ENCODE data around the gene ATP13A4. TPM values are rescaled to one million over a fixed set of nuclear protein-coding genes. Genes with fewer than 3 reads are reported as not detected.

ATP13A4 gene
- total RNA-seq, 1 donor from 2014 or later, result 2.3 TPM

- no peaks in the 10 kb centered on the region for H3K4me1 Mint-ChIP-seq (ENCODE audit: low read depth)
- H3K36me3 Mint-ChIP-seq (ENCODE audit: low read depth), result no peaks in the 10 kb centered on the region
- intact Hi-C loops (cut with micrococcal nuclease), result no loop called here
- no peaks in the 10 kb centered on the region for H3K9me3 Mint-ChIP-seq
- peaks cover 4% of the 10 kb centered on the region for H3K27me3 Mint-ChIP-seq (ENCODE audit: low read depth)
- DNase-seq (ENCODE audit: low spot score), result no peak
- H3K27ac Mint-ChIP-seq, result no peak overlapping the region
- no peak overlapping the region for H3K4me3 Mint-ChIP-seq (ENCODE audit: low read depth)
These were observed 51.8 kb downstream of the ATP13A4 start for GRCh38 chr3:193502871-193503270.

GRCh38 chr3:193499801-193500485 lies 54.8 kb downstream of the ATP13A4 start:
- Mint-ChIP-seq H3K4me3 (ENCODE audit: low read depth) (no peak overlapping the region), H3K27me3 (ENCODE audit: low read depth) (peaks cover 10% of the 10 kb centered on the region), H3K27ac (no peak overlapping the region), H3K4me1 (ENCODE audit: low read depth) (no peaks in the 10 kb centered on the region), H3K9me3 (no peaks in the 10 kb centered on the region), H3K36me3 (ENCODE audit: low read depth) (no peaks in the 10 kb centered on the region)
- intact Hi-C loops (cut with micrococcal nuclease), result no loop called here
- DNase-seq (ENCODE audit: low spot score), result no peak

GRCh38 chr3:193499136-193499770 lies 55.4 kb downstream of the ATP13A4 start:
- Mint-ChIP-seq H3K4me1 (ENCODE audit: low read depth) (no peaks in the 10 kb centered on the region), H3K27ac (no peak overlapping the region), H3K9me3 (no peaks in the 10 kb centered on the region), H3K27me3 (ENCODE audit: low read depth) (peaks cover 10% of the 10 kb centered on the region), H3K4me3 (ENCODE audit: low read depth) (no peak overlapping the region), H3K36me3 (ENCODE audit: low read depth) (no peaks in the 10 kb centered on the region)
- no peak for DNase-seq (ENCODE audit: low spot score)
- intact Hi-C loops (cut with micrococcal nuclease), result no loop called here

GRCh38 chr3:193498215-193498614 lies 56.5 kb downstream of the ATP13A4 start:
- Mint-ChIP-seq H3K27ac (no peak overlapping the region), H3K4me3 (ENCODE audit: low read depth) (no peak overlapping the region), H3K9me3 (no peaks in the 10 kb centered on the region)

GRCh38 chr3:193496658-193497057 lies 58.0 kb downstream of the ATP13A4 start:
- DNase-seq (ENCODE audit: low spot score), result no peak
- H3K36me3 Mint-ChIP-seq (ENCODE audit: low read depth), result no peaks in the 10 kb centered on the region

More at GRCh38 chr3:193498215-193498614, 56.5 kb downstream of the ATP13A4 start:
- intact Hi-C loops (cut with micrococcal nuclease), result no loop called here
- H3K27me3 Mint-ChIP-seq (ENCODE audit: low read depth), result peaks cover 8% of the 10 kb centered on the region
- no peak for DNase-seq (ENCODE audit: low spot score)
- H3K4me1 Mint-ChIP-seq (ENCODE audit: low read depth), result no peaks in the 10 kb centered on the region
- no peaks in the 10 kb centered on the region for H3K36me3 Mint-ChIP-seq (ENCODE audit: low read depth)

GRCh38 chr3:193491026-193491425 lies 63.7 kb downstream of the ATP13A4 start:
- no peaks in the 10 kb centered on the region for H3K36me3 Mint-ChIP-seq (ENCODE audit: low read depth)
- intact Hi-C loops (cut with micrococcal nuclease), result no loop called here
- H3K9me3 Mint-ChIP-seq, result no peaks in the 10 kb centered on the region
- peaks cover 3% of the 10 kb centered on the region for H3K27me3 Mint-ChIP-seq (ENCODE audit: low read depth)
- no peak overlapping the region for H3K27ac Mint-ChIP-seq
- H3K4me1 Mint-ChIP-seq (ENCODE audit: low read depth), result no peaks in the 10 kb centered on the region
- DNase-seq (ENCODE audit: low spot score), result no peak
- no peak overlapping the region for H3K4me3 Mint-ChIP-seq (ENCODE audit: low read depth)

More at GRCh38 chr3:193496658-193497057, 58.0 kb downstream of the ATP13A4 start:
- H3K4me1 Mint-ChIP-seq (ENCODE audit: low read depth), result no peaks in the 10 kb centered on the region
- intact Hi-C loops (cut with micrococcal nuclease), result no loop called here
- no peak overlapping the region for H3K4me3 Mint-ChIP-seq (ENCODE audit: low read depth)
- H3K27me3 Mint-ChIP-seq (ENCODE audit: low read depth), result peaks cover 8% of the 10 kb centered on the region
- H3K9me3 Mint-ChIP-seq, result no peaks in the 10 kb centered on the region
- H3K27ac Mint-ChIP-seq, result no peak overlapping the region

GRCh38 chr3:193490580-193490979 lies 64.1 kb downstream of the ATP13A4 start:
- Mint-ChIP-seq H3K27ac (no peak overlapping the region), H3K36me3 (ENCODE audit: low read depth) (no peaks in the 10 kb centered on the region), H3K4me3 (ENCODE audit: low read depth) (no peak overlapping the region), H3K9me3 (no peaks in the 10 kb centered on the region), H3K27me3 (ENCODE audit: low read depth) (peaks cover 3% of the 10 kb centered on the region), H3K4me1 (ENCODE audit: low read depth) (no peaks in the 10 kb centered on the region)
- no peak for DNase-seq (ENCODE audit: low spot score)
- intact Hi-C loops (cut with micrococcal nuclease), result no loop called here

GRCh38 chr3:193489949-193490348 lies 64.7 kb downstream of the ATP13A4 start:
- Mint-ChIP-seq H3K4me3 (ENCODE audit: low read depth) (no peak overlapping the region), H3K4me1 (ENCODE audit: low read depth) (no peaks in the 10 kb centered on the region), H3K27ac (no peak overlapping the region), H3K27me3 (ENCODE audit: low read depth) (peaks cover 3% of the 10 kb centered on the region), H3K9me3 (no peaks in the 10 kb centered on the region), H3K36me3 (ENCODE audit: low read depth) (no peaks in the 10 kb centered on the region)
- no peak for DNase-seq (ENCODE audit: low spot score)
- intact Hi-C loops (cut with micrococcal nuclease), result no loop called here

GRCh38 chr3:193488741-193489140 lies 66.0 kb downstream of the ATP13A4 start:
- Mint-ChIP-seq H3K27me3 (ENCODE audit: low read depth) (peaks cover 3% of the 10 kb centered on the region), H3K4me3 (ENCODE audit: low read depth) (no peak overlapping the region), H3K9me3 (no peaks in the 10 kb centered on the region), H3K27ac (no peak overlapping the region), H3K36me3 (ENCODE audit: low read depth) (no peaks in the 10 kb centered on the region), H3K4me1 (ENCODE audit: low read depth) (no peaks in the 10 kb centered on the region)
- no peak for DNase-seq (ENCODE audit: low spot score)
- intact Hi-C loops (cut with micrococcal nuclease), result no loop called here

GRCh38 chr3:193483988-193484539 lies 70.6 kb downstream of the ATP13A4 start:
- Mint-ChIP-seq H3K4me3 (ENCODE audit: low read depth) (no peak overlapping the region), H3K27me3 (ENCODE audit: low read depth) (peaks cover 4% of the 10 kb centered on the region), H3K27ac (no peak overlapping the region), H3K9me3 (no peaks in the 10 kb centered on the region), H3K4me1 (ENCODE audit: low read depth) (no peaks in the 10 kb centered on the region), H3K36me3 (ENCODE audit: low read depth) (no peaks in the 10 kb centered on the region)
- intact Hi-C loops (cut with micrococcal nuclease), result no loop called here
- no peak for DNase-seq (ENCODE audit: low spot score)

- Mint-ChIP-seq H3K36me3 (ENCODE audit: low read depth) (no peaks in the 10 kb centered on the region), H3K4me3 (ENCODE audit: low read depth) (no peak overlapping the region), H3K9me3 (no peaks in the 10 kb centered on the region), H3K27ac (no peak overlapping the region), H3K4me1 (ENCODE audit: low read depth) (no peaks in the 10 kb centered on the region), H3K27me3 (ENCODE audit: low read depth) (peaks cover 4% of the 10 kb centered on the region)
- intact Hi-C loops (cut with micrococcal nuclease), result no loop called here
- no peak for DNase-seq (ENCODE audit: low spot score)
These were observed 73.3 kb downstream of the ATP13A4 start for GRCh38 chr3:193481436-193481835.

- H3K4me3 Mint-ChIP-seq (ENCODE audit: low read depth), result no peak overlapping the region
- H3K4me1 Mint-ChIP-seq (ENCODE audit: low read depth), result no peaks in the 10 kb centered on the region
- intact Hi-C loops (cut with micrococcal nuclease), result no loop called here
- no peak overlapping the region for H3K27ac Mint-ChIP-seq
- DNase-seq (ENCODE audit: low spot score), result no peak
- no peaks in the 10 kb centered on the region for H3K9me3 Mint-ChIP-seq
- H3K27me3 Mint-ChIP-seq (ENCODE audit: low read depth), result peaks cover 7% of the 10 kb centered on the region
- H3K36me3 Mint-ChIP-seq (ENCODE audit: low read depth), result no peaks in the 10 kb centered on the region
These were observed 80.2 kb downstream of the ATP13A4 start for GRCh38 chr3:193474446-193474845.

- intact Hi-C loops (cut with micrococcal nuclease), result no loop called here
- DNase-seq (ENCODE audit: low spot score), result no peak
- Mint-ChIP-seq H3K27me3 (ENCODE audit: low read depth) (peaks cover 5% of the 10 kb centered on the region), H3K27ac (no peak overlapping the region), H3K36me3 (ENCODE audit: low read depth) (no peaks in the 10 kb centered on the region), H3K4me3 (ENCODE audit: low read depth) (no peak overlapping the region), H3K9me3 (no peaks in the 10 kb centered on the region), H3K4me1 (ENCODE audit: low read depth) (no peaks in the 10 kb centered on the region)
These were observed 84.0 kb downstream of the ATP13A4 start for GRCh38 chr3:193470710-193471109.

All from activated T-helper 2 cell treated with anti-CD3 and anti-CD28 coated beads, Interferon-gamma antibody, Interleukin-2, Interleukin-4, amounts not matched to agents 10 μg/mL and 5 μg/mL and 100 μg/mL, durations not matched to agents 14 hours and 24 hours and 36 hours (primary cell).